ENCODE results near the gene ANKRD36. TPM values are rescaled to one million over a fixed set of nuclear protein-coding genes. Genes with fewer than 3 reads are reported as not detected.
"Not testable (repeated sequence)": the region's sequence is repeated elsewhere in the genome, so short reads cannot be mapped to it uniquely, and the experiment has no call there.

Gene ANKRD36
- total RNA-seq, 2 donors from 2014 or later, result 3.3 to 5.3 TPM

GRCh38 chr2:97267411-97268074 is 154.6 kb downstream of the ANKRD36 start:
- Histone ChIP-seq H3K4me3 (no peak overlapping the region), H3K27ac (no peak overlapping the region), H3K9me3 (no peaks in the 10 kb centered on the region), H3K36me3 (no peaks in the 10 kb centered on the region), H3K4me1 (no peaks in the 10 kb centered on the region), H3K27me3 (no peaks in the 10 kb centered on the region)
- no peak for TF ChIP-seq CTCF (IDR thresholded peaks at IDR 0.05)
- DNase-seq (ENCODE audit: low spot score), result peak; percentile 59

- not testable (repeated sequence) for H3K4me3 ChIP-seq, H3K4me1 ChIP-seq, H3K27me3 ChIP-seq, H3K36me3 ChIP-seq, H3K27ac ChIP-seq, H3K9me3 ChIP-seq
- peak; percentile 57 for DNase-seq (ENCODE audit: low spot score)
These were observed 155.2 kb downstream of the ANKRD36 start for GRCh38 chr2:97268075-97268591.

GRCh38 chr2:97276232-97276798 is 163.4 kb downstream of the ANKRD36 start:
- not testable (repeated sequence) for H3K9me3 ChIP-seq; H3K27ac ChIP-seq; H3K27me3 ChIP-seq; H3K36me3 ChIP-seq; DNase-seq (ENCODE audit: low spot score); H3K4me3 ChIP-seq; H3K4me1 ChIP-seq

GRCh38 chr2:97285187-97285586 is 172.2 kb downstream of the ANKRD36 start:
- not testable (repeated sequence) for H3K27ac ChIP-seq

GRCh38 chr2:97293687-97294086 is 180.7 kb downstream of the ANKRD36 start:
- not testable (repeated sequence) for H3K27ac ChIP-seq; H3K4me3 ChIP-seq; H3K4me1 ChIP-seq; H3K27me3 ChIP-seq; H3K9me3 ChIP-seq; DNase-seq (ENCODE audit: low spot score); H3K36me3 ChIP-seq

More at GRCh38 chr2:97285187-97285586, 172.2 kb downstream of the ANKRD36 start:
- H3K4me3 ChIP-seq; H3K36me3 ChIP-seq; H3K4me1 ChIP-seq; DNase-seq (ENCODE audit: low spot score); H3K27me3 ChIP-seq; H3K9me3 ChIP-seq: not testable (repeated sequence)

Other genes starting within 250 kb of the ANKRD36 start
- 10 to 100 TPM; 12.0 to 23.3 TPM for gene SEMA4C, start 243.1 kb upstream of the ANKRD36 start, total RNA-seq
- not detected for gene FAM178B, start 126.6 kb upstream of the ANKRD36 start, total RNA-seq
- 10 to 100 TPM; 20.8 to 22.9 TPM for gene FAHD2B, start 18.3 kb upstream of the ANKRD36 start, total RNA-seq